ENCODE results near the gene SARM1. TPM values are rescaled to one million over a fixed set of nuclear protein-coding genes. Genes with fewer than 3 reads are reported as not detected.

Gene SARM1
- total RNA-seq, 1 donor from 2014 or later, result 5.8 TPM

DNA sequence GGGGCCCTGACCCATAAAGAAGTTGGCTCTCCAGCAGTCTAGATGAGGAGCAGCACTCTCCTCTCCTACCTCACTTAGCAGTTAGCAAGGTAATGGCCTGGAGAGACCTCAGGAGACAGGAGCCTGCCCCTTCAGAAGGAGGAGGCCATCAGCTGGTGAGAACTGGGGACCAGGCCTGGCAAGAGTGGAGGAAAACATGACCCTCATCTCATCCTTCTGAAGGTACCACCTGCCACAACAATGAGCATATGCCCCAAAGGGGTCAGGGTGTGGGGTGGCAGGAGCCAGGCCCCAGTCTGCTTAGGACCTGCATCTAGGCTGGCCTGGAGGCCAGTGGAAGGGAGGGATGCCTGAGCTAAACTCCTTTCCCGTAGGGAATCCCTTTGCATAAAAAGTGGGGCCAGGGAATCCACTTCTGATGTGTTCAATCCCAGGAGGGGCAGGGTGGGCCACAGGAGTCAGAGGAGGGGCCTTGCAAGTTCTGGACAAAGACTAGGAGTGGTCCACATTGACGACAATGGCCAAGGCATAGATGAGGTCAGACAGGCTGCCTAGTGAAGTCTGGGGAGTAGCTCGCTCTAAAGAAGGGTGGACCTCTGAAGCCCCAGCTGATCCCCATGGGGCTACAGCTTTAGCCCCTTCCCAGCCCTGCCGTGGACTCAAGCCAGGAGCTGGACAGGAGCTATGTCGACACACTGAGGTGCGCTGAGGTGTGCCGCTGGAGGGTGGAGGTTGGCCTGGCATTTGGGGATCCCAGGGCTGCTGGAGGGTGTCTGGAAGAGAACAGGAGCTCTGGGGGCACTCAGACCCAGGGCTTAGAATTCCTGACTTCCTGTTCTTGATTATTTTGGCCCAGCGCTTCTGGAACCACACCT is 7.5 kb upstream of the SARM1 start:
- H3K27ac Mint-ChIP-seq (ENCODE audit: unreplicated experiment), result no peak overlapping the region
- no peak overlapping the region for H3K4me3 Mint-ChIP-seq (ENCODE audit: unreplicated experiment)
- no peaks in the 10 kb centered on the region for H3K9me3 Mint-ChIP-seq (ENCODE audit: unreplicated experiment)
- no peaks in the 10 kb centered on the region for H3K27me3 Mint-ChIP-seq (ENCODE audit: unreplicated experiment)
- TF ChIP-seq, protein P1, sequence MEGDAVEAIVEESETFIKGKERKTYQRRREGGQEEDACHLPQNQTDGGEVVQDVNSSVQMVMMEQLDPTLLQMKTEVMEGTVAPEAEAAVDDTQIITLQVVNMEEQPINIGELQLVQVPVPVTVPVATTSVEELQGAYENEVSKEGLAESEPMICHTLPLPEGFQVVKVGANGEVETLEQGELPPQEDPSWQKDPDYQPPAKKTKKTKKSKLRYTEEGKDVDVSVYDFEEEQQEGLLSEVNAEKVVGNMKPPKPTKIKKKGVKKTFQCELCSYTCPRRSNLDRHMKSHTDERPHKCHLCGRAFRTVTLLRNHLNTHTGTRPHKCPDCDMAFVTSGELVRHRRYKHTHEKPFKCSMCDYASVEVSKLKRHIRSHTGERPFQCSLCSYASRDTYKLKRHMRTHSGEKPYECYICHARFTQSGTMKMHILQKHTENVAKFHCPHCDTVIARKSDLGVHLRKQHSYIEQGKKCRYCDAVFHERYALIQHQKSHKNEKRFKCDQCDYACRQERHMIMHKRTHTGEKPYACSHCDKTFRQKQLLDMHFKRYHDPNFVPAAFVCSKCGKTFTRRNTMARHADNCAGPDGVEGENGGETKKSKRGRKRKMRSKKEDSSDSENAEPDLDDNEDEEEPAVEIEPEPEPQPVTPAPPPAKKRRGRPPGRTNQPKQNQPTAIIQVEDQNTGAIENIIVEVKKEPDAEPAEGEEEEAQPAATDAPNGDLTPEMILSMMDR (IDR thresholded peaks at IDR 0.05; ENCODE audit: unreplicated experiment), result no peak
- H3K36me3 Mint-ChIP-seq (ENCODE audit: low read depth, unreplicated experiment), result peaks cover 20% of the 10 kb centered on the region
- no peak for DNase-seq (ENCODE audit: low spot score)
- no peaks in the 10 kb centered on the region for H3K4me1 Mint-ChIP-seq (ENCODE audit: unreplicated experiment)

DNA sequence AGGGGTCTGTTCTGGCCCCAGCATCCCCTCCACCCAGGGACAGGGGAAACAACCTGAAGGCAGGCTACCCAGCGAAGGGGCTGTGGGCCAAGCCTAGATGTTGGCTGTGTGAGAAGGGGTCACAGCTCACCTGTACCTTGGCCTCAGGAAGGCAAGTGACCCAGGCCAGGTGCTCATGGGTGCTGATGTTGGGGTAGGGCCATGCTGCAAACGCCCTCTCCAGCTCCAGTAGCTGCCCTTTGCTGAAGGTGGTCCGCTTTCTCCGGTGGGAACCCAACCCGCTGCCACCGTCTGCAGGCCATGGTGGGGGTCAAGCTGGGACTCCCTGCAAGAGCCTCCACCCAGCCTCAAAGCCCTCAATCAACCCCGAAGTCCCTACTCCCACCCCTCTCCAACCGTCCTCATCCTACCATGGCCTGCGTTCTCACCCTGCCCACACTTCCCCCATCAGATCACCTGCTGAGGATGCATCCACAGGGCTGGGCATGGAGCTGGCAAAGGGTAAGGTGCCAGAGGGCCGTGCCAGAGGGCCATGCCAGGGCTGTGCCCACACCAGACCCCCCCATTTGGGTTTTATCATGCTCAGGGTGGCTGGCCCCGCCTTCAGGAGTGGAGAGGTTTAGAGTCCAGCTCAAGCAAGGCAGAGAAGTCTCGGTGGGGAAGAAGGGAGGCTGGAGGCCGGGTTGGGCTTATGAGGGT is 6.7 kb upstream of the SARM1 start, which contains the start of gene SEBOX:
Gene SEBOX (minus strand): TSS at position 535 of the 699 bp plus-strand sequence. CDS start 48 bp downstream, at position 487.
- TF ChIP-seq, protein P1 (IDR thresholded peaks at IDR 0.05; ENCODE audit: unreplicated experiment), result no peak
- Mint-ChIP-seq H3K27me3 (ENCODE audit: unreplicated experiment) (peaks cover 4% of the 10 kb centered on the region), H3K4me3 (ENCODE audit: unreplicated experiment) (no peak within 1 kb of the TSS), H3K36me3 (ENCODE audit: low read depth, unreplicated experiment) (peaks cover 16% of the 10 kb centered on the region), H3K4me1 (ENCODE audit: unreplicated experiment) (no peaks in the 10 kb centered on the region), H3K27ac (ENCODE audit: unreplicated experiment) (no peak within 1 kb of the TSS), H3K9me3 (ENCODE audit: unreplicated experiment) (no peaks in the 10 kb centered on the region)
- DNase-seq (ENCODE audit: low spot score), result no peak

DNA sequence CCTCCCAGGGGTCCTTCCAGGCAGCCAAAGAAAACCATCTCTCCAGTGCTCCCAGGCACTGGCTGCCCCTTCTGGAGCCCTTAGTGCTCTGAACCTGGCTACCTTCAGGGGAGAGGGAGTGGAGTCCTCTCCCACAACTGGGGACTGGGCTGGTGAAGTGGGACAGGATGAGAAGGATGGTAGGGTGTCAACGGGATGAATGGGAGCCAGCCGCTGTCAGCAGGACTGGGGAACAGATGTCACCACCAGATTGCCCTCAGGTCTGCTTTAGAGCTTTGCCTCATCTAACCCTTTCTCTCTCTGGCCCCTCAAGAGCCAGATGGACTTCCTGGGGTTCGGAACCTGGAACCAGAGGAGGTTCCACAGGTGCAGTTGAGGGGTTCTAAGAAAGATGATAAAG is 6.0 kb upstream of the SARM1 start:
- peaks cover 6% of the 10 kb centered on the region for H3K27me3 Mint-ChIP-seq (ENCODE audit: unreplicated experiment)
- no peaks in the 10 kb centered on the region for H3K9me3 Mint-ChIP-seq (ENCODE audit: unreplicated experiment)
- H3K27ac Mint-ChIP-seq (ENCODE audit: unreplicated experiment), result no peak overlapping the region
- no peak for DNase-seq (ENCODE audit: low spot score)
- TF ChIP-seq, protein P1 (IDR thresholded peaks at IDR 0.05; ENCODE audit: unreplicated experiment), result no peak
- H3K4me3 Mint-ChIP-seq (ENCODE audit: unreplicated experiment), result no peak overlapping the region
- H3K36me3 Mint-ChIP-seq (ENCODE audit: low read depth, unreplicated experiment), result peaks cover 12% of the 10 kb centered on the region
- H3K4me1 Mint-ChIP-seq (ENCODE audit: unreplicated experiment), result no peaks in the 10 kb centered on the region

DNA sequence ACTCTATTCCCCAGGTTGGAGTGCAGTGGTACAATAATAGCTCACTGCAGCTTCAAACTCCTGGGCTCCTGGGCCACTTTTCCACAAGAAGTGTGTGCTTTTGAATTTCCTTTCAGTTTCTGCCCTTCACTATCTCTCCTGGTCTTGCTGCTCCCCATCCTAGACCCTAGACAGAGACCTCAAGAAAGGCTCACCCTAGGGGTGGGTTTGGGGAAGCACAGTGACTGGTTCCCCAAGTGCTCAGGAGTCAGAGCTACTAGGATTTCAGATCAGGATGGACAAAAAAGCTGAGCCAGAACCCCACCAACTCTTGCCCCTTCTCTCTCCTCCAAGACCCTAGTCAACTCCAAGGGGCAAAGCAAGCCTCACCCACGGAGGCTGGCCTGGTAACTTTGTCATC is 4.9 kb upstream of the SARM1 start:
- Mint-ChIP-seq H3K4me1 (ENCODE audit: unreplicated experiment) (peaks cover 3% of the 10 kb centered on the region), H3K27ac (ENCODE audit: unreplicated experiment) (no peak overlapping the region), H3K36me3 (ENCODE audit: low read depth, unreplicated experiment) (peaks cover 4% of the 10 kb centered on the region), H3K27me3 (ENCODE audit: unreplicated experiment) (peaks cover 9% of the 10 kb centered on the region), H3K4me3 (ENCODE audit: unreplicated experiment) (no peak overlapping the region), H3K9me3 (ENCODE audit: unreplicated experiment) (no peaks in the 10 kb centered on the region)
- DNase-seq (ENCODE audit: low spot score), result no peak
- TF ChIP-seq, protein P1 (IDR thresholded peaks at IDR 0.05; ENCODE audit: unreplicated experiment), result no peak
